Liver (tissue), 9 donors: ENCODE measurements around the gene SH3GL1. TPM values are rescaled to one million over a fixed set of nuclear protein-coding genes. Genes with fewer than 3 reads are reported as not detected.
A peak's percentile ranks its signal among the peaks of the same experiment; 100 is the strongest.

Experiments
- DNase-seq: peaks from one replicate; pipeline ENCODE4 v3.0.0-alpha.2; 2017; ENCODE audit warnings: low spot score
- H3K27ac ChIP-seq, 2 donors: one replicate each; pipeline ENCODE4 v1.7.0; 2013; ENCODE audit warnings: inconsistent platforms in 2 of 2, low read length in 2 of 2, control low read depth in 1 of 2, low read depth in 1 of 2, mild to moderate bottlenecking in 1 of 2
- H3K27me3 ChIP-seq, 4 donors: one replicate each; pipeline versions ENCODE4 v1.6.1 to v1.7.0; 2013; ENCODE audit warnings: low read length in 3 of 4, inconsistent platforms in 1 of 4, mild to moderate bottlenecking in 1 of 4, moderate library complexity in 1 of 4; ENCODE audit not compliant: control insufficient read depth in 4 of 4, insufficient read depth in 4 of 4
- H3K36me3 ChIP-seq, 4 donors: one replicate each; pipeline versions ENCODE4 v1.6.1 to v1.7.0; 2013; ENCODE audit warnings: low read length in 3 of 4, mild to moderate bottlenecking in 3 of 4, low read depth in 1 of 4, moderate library complexity in 1 of 4; ENCODE audit not compliant: control insufficient read depth in 4 of 4, insufficient read depth in 3 of 4
- H3K4me1 ChIP-seq, 4 donors: one replicate each; pipeline versions ENCODE4 v1.6.1 to v1.7.0; 2013; ENCODE audit warnings: low read length in 3 of 4, mild to moderate bottlenecking in 3 of 4, moderate library complexity in 1 of 4; ENCODE audit not compliant: control insufficient read depth in 4 of 4, insufficient read depth in 4 of 4
- H3K4me3 ChIP-seq, 3 donors: one replicate each; pipeline versions ENCODE4 v1.6.1 to v1.7.0; 2013; ENCODE audit warnings: low read length in 3 of 3, control low read depth in 1 of 3, low read depth in 1 of 3, mild to moderate bottlenecking in 1 of 3
- H3K9ac ChIP-seq, 2 donors: one replicate each; pipeline ENCODE4 v1.7.0; 2013; ENCODE audit warnings: low read length in 2 of 2, mild to moderate bottlenecking in 2 of 2, moderate library complexity in 2 of 2, control low read depth in 1 of 2, low read depth in 1 of 2
- H3K9me3 ChIP-seq, 4 donors: one replicate each; pipeline versions ENCODE4 v1.6.1 to v1.7.0; 2013; ENCODE audit warnings: low read length in 3 of 4; ENCODE audit not compliant: control insufficient read depth in 4 of 4
- EGR1 ChIP-seq, 2 donors: IDR thresholded peaks; 2 replicates each; pipeline ENCODE4 v1.6.1; 2016 to 2018; ENCODE audit warnings: antibody characterized with exemption in 2 of 2, low read depth in 2 of 2
- HNF4A ChIP-seq, 2 donors: conservative IDR thresholded peaks; 2 replicates each; pipeline ENCODE4 v1.6.1; 2016; ENCODE audit warnings: antibody characterized with exemption in 2 of 2, mild to moderate bottlenecking in 2 of 2
- HNF4G ChIP-seq: IDR thresholded peaks from 2 replicates; pipeline ENCODE4 v1.6.1; 2016; ENCODE audit warnings: antibody characterized with exemption
- JUND ChIP-seq, 2 donors: IDR thresholded peaks; 2 replicates each; pipeline ENCODE4 v1.6.1; 2016; ENCODE audit warnings: antibody characterized with exemption in 2 of 2
- NR2F2 ChIP-seq: IDR thresholded peaks from 2 replicates; pipeline ENCODE4 v1.6.1; 2016; ENCODE audit warnings: antibody characterized with exemption
- RAD21 ChIP-seq, 2 donors: IDR thresholded peaks; 2 replicates each; pipeline ENCODE4 v1.6.1; 2016; ENCODE audit warnings: antibody characterized with exemption in 2 of 2, mild to moderate bottlenecking in 2 of 2
- RXRA ChIP-seq, 2 donors: IDR thresholded peaks; 2 replicates each; pipeline ENCODE4 v1.6.1; 2017 to 2018; ENCODE audit warnings: antibody characterized with exemption in 2 of 2, mild to moderate bottlenecking in 1 of 2
- SP1 ChIP-seq: IDR thresholded peaks from 2 replicates; pipeline ENCODE4 v1.6.1; 2018; ENCODE audit warnings: antibody characterized with exemption, mild to moderate bottlenecking
- YY1 ChIP-seq: IDR thresholded peaks from 2 replicates; pipeline ENCODE4 v1.6.1; 2016; ENCODE audit warnings: antibody characterized with exemption, mild to moderate bottlenecking
- WGBS: extraction: QIAGEN DNeasy Blood & Tissue Kit; methylation state at CpG from one replicate; pipeline ENCODE4 v1.1.7; 2013; 5-methylcytosine and 5-hydroxymethylcytosine counted together
- polyA plus RNA-seq, 2 donors: library from polyadenylated mRNA; stranded (reverse) in 1 of 2; unstranded in 1 of 2; fragments of 200-250 nt in 1 of 2; fragments of >200 nt in 1 of 2; fragmentation: Nextera tagmentation in 1 of 2; extraction: Ambion mirVana in 1 of 2; gene quantifications; one replicate each; pipeline versions ENCODE4 v1.2.1 to v1.2.3, GENCODE V29; 2013 to 2015
- total RNA-seq, 2 donors: library from RNA; depleted of rRNA; stranded (reverse); fragments of >200 nt; gene quantifications; one replicate each; pipeline ENCODE4 v1.2.3, GENCODE V29; 2014
- TF ChIP-seq, protein P1 (sequence below): IDR thresholded peaks from 2 replicates; pipeline ENCODE4 v1.6.1; 2016; ENCODE audit warnings: antibody characterized with exemption
- TF ChIP-seq, protein P2 (sequence below): IDR thresholded peaks from 2 replicates; pipeline ENCODE4 v1.6.1; 2016; ENCODE audit warnings: antibody characterized with exemption, mild to moderate bottlenecking
- TF ChIP-seq, protein P3 (sequence below): IDR thresholded peaks from 2 replicates; pipeline ENCODE4 v1.6.1; 2016; ENCODE audit warnings: antibody characterized with exemption
- TF ChIP-seq, protein P4 (sequence below): fragments of 150-350 bp; IDR thresholded peaks from 2 replicates; pipeline ENCODE4 v1.5.1; 2017; ENCODE audit warnings: improper control_type of control experiment, low read depth, low read length; ENCODE audit not compliant: missing input control
- donor health status: healthy.
- donor health status: healthy.
- donor health status: healthy.
- donor health status: healthy.
- donor health status: healthy.

The SH3GL1 gene
- total and polyA plus RNA-seq, 4 donors = 16.5 to 27.8 (median 18.2) TPM

DNA sequence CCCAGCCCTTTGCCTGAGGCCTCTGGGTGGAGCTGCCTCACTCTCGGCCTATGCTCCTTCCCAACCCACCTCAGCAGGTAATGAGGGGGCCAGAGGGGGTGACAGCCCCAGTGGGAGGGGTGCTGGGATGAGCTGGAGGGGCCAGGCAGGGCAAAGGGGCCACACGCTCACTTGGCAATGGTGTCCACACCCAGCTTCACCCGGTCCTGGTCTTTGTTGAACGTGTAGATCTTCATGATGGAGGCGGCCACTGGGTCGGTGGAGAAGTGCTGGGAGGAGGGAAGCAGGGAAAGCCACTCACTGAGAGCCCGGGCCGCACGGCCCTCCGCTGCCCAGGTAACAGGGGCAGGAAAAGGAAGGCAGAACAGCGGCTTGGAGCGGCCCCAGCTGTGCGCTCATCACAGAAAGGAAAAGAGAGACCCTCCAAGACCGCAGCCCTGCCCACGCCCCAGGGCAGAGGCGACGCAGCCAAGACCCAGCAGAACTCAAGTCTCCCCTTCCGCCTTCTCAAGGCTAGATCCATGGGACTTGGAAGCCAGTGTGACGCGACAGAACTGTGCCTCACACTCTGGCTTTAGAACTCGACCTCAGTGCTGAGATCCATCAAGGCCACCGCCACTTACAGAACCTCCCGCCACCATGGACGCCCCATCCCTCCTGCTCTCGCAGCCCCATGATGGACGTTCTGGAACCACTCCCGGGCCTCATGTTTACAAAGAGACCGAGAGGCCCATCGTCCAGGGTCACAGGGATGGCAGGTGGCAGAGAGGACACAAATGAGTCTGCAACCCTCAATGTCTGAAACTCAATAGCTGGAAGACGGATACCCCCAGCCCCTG is 48.0 kb upstream of the SH3GL1 start:
- no peaks in the 10 kb centered on the region for H3K27me3 ChIP-seq
- WGBS = 78% methylated on average over 30 of the region's 30 CpGs
- peak overlapping the region in 1 of 2 donors; percentile 21 for H3K27ac ChIP-seq
- H3K4me1 ChIP-seq = peaks cover 0 to 33% (median 16%) of the 10 kb centered on the region in 4 donors
- H3K9ac ChIP-seq = no peak overlapping the region
- no peak for TF ChIP-seq HNF4G
- TF ChIP-seq HNF4A (conservative IDR thresholded peaks at IDR 0.05) = peak in 1 of 2 donors; percentile 44
- peak in 1 of 2 donors; percentile 41 for TF ChIP-seq RXRA (IDR thresholded peaks at IDR 0.05)
- TF ChIP-seq, protein P1, sequence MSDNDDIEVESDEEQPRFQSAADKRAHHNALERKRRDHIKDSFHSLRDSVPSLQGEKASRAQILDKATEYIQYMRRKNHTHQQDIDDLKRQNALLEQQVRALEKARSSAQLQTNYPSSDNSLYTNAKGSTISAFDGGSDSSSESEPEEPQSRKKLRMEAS = no peak
- TF ChIP-seq, protein P2, sequence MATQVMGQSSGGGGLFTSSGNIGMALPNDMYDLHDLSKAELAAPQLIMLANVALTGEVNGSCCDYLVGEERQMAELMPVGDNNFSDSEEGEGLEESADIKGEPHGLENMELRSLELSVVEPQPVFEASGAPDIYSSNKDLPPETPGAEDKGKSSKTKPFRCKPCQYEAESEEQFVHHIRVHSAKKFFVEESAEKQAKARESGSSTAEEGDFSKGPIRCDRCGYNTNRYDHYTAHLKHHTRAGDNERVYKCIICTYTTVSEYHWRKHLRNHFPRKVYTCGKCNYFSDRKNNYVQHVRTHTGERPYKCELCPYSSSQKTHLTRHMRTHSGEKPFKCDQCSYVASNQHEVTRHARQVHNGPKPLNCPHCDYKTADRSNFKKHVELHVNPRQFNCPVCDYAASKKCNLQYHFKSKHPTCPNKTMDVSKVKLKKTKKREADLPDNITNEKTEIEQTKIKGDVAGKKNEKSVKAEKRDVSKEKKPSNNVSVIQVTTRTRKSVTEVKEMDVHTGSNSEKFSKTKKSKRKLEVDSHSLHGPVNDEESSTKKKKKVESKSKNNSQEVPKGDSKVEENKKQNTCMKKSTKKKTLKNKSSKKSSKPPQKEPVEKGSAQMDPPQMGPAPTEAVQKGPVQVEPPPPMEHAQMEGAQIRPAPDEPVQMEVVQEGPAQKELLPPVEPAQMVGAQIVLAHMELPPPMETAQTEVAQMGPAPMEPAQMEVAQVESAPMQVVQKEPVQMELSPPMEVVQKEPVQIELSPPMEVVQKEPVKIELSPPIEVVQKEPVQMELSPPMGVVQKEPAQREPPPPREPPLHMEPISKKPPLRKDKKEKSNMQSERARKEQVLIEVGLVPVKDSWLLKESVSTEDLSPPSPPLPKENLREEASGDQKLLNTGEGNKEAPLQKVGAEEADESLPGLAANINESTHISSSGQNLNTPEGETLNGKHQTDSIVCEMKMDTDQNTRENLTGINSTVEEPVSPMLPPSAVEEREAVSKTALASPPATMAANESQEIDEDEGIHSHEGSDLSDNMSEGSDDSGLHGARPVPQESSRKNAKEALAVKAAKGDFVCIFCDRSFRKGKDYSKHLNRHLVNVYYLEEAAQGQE = no peak
- TF ChIP-seq, protein P3, sequence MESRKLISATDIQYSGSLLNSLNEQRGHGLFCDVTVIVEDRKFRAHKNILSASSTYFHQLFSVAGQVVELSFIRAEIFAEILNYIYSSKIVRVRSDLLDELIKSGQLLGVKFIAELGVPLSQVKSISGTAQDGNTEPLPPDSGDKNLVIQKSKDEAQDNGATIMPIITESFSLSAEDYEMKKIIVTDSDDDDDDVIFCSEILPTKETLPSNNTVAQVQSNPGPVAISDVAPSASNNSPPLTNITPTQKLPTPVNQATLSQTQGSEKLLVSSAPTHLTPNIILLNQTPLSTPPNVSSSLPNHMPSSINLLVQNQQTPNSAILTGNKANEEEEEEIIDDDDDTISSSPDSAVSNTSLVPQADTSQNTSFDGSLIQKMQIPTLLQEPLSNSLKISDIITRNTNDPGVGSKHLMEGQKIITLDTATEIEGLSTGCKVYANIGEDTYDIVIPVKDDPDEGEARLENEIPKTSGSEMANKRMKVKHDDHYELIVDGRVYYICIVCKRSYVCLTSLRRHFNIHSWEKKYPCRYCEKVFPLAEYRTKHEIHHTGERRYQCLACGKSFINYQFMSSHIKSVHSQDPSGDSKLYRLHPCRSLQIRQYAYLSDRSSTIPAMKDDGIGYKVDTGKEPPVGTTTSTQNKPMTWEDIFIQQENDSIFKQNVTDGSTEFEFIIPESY = no peak
- no peak for TF ChIP-seq EGR1 (IDR thresholded peaks at IDR 0.05; ENCODE audit: low read depth in 2 of 2)
- TF ChIP-seq YY1 = no peak
- peak; percentile 5 for TF ChIP-seq SP1
- no peak for TF ChIP-seq JUND (IDR thresholded peaks at IDR 0.05)
- no peak overlapping the region for H3K4me3 ChIP-seq
- H3K36me3 ChIP-seq = peaks cover 16 to 71% (median 35%) of the 10 kb centered on the region in 4 donors
- H3K9me3 ChIP-seq = no peaks in the 10 kb centered on the region
- DNase-seq = no peak

DNA sequence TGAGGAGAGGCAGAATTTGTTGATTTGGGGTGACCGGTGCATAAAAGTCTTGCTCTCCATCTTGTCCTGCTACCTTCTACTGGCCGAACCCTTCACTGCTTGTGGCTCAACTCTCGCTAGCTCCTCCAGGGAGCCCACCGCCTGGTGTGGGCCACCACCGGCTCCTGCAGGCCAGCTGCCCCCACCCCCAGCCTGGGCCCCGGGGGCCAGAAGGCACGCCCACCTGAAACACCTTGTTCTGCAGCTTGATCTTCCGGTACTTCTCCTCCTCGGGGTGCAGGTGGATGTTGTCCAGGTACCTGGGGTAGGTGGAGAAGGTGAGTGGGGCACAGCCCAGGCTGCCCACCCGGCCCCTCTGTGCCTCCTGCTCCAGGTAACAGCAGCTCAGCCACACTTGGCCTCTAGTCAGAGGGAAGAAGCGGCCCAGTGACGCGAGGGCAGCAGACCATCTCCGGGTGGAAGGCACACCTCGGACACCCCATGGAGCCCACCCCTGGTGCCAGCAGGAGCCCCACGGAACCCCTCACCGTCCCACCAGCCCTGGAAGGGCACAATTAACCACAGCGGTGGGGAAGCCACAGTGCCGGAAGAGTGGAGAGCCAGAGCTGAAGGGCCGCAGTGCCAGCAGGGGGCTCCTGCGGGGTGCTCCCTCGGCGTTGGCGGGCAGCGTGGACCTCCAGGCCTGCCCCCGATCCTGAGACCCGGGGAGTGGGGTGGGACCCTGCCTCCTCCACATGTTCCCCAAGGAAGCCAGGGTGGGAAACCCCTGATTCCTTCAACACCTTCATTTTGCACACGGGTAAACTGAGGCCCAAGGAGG is 47.2 kb upstream of the SH3GL1 start:
- H3K9ac ChIP-seq = no peak overlapping the region
- no peaks in the 10 kb centered on the region for H3K9me3 ChIP-seq
- peaks cover 16 to 63% (median 27%) of the 10 kb centered on the region in 4 donors for H3K36me3 ChIP-seq
- no peak for TF ChIP-seq RAD21 (IDR thresholded peaks at IDR 0.05)
- no peak for TF ChIP-seq SP1
- TF ChIP-seq, protein P3 = no peak
- TF ChIP-seq NR2F2 = no peak
- TF ChIP-seq RXRA (IDR thresholded peaks at IDR 0.05) = no peak
- TF ChIP-seq, protein P4, sequence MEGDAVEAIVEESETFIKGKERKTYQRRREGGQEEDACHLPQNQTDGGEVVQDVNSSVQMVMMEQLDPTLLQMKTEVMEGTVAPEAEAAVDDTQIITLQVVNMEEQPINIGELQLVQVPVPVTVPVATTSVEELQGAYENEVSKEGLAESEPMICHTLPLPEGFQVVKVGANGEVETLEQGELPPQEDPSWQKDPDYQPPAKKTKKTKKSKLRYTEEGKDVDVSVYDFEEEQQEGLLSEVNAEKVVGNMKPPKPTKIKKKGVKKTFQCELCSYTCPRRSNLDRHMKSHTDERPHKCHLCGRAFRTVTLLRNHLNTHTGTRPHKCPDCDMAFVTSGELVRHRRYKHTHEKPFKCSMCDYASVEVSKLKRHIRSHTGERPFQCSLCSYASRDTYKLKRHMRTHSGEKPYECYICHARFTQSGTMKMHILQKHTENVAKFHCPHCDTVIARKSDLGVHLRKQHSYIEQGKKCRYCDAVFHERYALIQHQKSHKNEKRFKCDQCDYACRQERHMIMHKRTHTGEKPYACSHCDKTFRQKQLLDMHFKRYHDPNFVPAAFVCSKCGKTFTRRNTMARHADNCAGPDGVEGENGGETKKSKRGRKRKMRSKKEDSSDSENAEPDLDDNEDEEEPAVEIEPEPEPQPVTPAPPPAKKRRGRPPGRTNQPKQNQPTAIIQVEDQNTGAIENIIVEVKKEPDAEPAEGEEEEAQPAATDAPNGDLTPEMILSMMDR = no peak
- TF ChIP-seq, protein P1 = no peak
- TF ChIP-seq JUND (IDR thresholded peaks at IDR 0.05) = no peak
- TF ChIP-seq HNF4A (conservative IDR thresholded peaks at IDR 0.05) = no peak
- DNase-seq = no peak
- peaks cover 0 to 33% (median 16%) of the 10 kb centered on the region in 4 donors for H3K4me1 ChIP-seq
- no peak overlapping the region for H3K4me3 ChIP-seq
- 95% methylated on average over 28 of the region's 28 CpGs for WGBS
- no peak overlapping the region for H3K27ac ChIP-seq
- H3K27me3 ChIP-seq = no peaks in the 10 kb centered on the region
